K562 (cell line): ENCODE results near the gene TTC33.

ENCODE experiments used
- CBX8 ChIP-seq: fragments of 200-600 bp; sonication (generic); IDR thresholded peaks from 2 replicates; pipeline ENCODE4 v1.6.1; 2012; ENCODE audit warnings: borderline replicate concordance, mixed run types, low read depth, mild to moderate bottlenecking, moderate library complexity, mixed read lengths, low read length, control low read depth, inconsistent platforms; ENCODE audit not compliant: poor library complexity, severe bottlenecking; ENCODE audit errors: extremely low read depth
- DNMT1 ChIP-seq: fragments of 450-650 bp; IDR thresholded peaks from 2 replicates; pipeline ENCODE4 v1.6.1; 2016; ENCODE audit warnings: antibody characterized with exemption, mild to moderate bottlenecking
- RAD21 ChIP-seq, 2 experiments: fragments of 250-450 bp in 1 of 2; fragments of 450-650 bp in 1 of 2; sonication (Bioruptor Pico) in 1 of 2; formaldehyde crosslinking in 1 of 2; IDR thresholded peaks in 1 of 2; conservative IDR thresholded peaks in 1 of 2; 2 replicates each; pipeline versions ENCODE4 v1.4.0 to v1.8.0; 2020 to 2022; ENCODE audit warnings: mild to moderate bottlenecking in 2 of 2, moderate library complexity in 1 of 2
- YBX1 ChIP-seq: fragments of 450-650 bp; IDR thresholded peaks from 2 replicates; pipeline ENCODE4 v1.7.1; 2016; ENCODE audit warnings: mild to moderate bottlenecking
- TF ChIP-seq, protein P1 (sequence below): fragments of 250-450 bp; sonication (Bioruptor Pico); IDR thresholded peaks from 2 replicates; pipeline ENCODE4 v1.4.0; 2020; ENCODE audit warnings: mild to moderate bottlenecking, moderate library complexity

GRCh38 chr5:40484495-40484894 is 271.3 kb downstream of the TTC33 start:
- TF ChIP-seq CBX8 (no peak), YBX1 (no peak), RAD21 (CRISPR knock-in tag; conservative IDR thresholded peaks at IDR 0.05 in 1 of 2, IDR thresholded peaks at IDR 0.05 in 1 of 2) (no peak), DNMT1 (no peak)
- TF ChIP-seq, protein P1, sequence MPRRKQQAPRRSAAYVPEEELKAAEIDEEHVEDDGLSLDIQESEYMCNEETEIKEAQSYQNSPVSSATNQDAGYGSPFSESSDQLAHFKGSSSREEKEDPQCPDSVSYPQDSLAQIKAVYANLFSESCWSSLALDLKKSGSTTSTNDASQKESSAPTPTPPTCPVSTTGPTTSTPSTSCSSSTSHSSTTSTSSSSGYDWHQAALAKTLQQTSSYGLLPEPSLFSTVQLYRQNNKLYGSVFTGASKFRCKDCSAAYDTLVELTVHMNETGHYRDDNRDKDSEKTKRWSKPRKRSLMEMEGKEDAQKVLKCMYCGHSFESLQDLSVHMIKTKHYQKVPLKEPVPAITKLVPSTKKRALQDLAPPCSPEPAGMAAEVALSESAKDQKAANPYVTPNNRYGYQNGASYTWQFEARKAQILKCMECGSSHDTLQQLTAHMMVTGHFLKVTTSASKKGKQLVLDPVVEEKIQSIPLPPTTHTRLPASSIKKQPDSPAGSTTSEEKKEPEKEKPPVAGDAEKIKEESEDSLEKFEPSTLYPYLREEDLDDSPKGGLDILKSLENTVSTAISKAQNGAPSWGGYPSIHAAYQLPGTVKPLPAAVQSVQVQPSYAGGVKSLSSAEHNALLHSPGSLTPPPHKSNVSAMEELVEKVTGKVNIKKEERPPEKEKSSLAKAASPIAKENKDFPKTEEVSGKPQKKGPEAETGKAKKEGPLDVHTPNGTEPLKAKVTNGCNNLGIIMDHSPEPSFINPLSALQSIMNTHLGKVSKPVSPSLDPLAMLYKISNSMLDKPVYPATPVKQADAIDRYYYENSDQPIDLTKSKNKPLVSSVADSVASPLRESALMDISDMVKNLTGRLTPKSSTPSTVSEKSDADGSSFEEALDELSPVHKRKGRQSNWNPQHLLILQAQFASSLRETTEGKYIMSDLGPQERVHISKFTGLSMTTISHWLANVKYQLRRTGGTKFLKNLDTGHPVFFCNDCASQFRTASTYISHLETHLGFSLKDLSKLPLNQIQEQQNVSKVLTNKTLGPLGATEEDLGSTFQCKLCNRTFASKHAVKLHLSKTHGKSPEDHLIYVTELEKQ (CRISPR knock-in tag) = no peak
